Caco-2 (cell line): ENCODE results near the gene PNLIPRP3. TPM values are rescaled to one million over a fixed set of nuclear protein-coding genes. Genes with fewer than 3 reads are reported as not detected.

ENCODE experiments used
- BruUV-seq: library from RNA; stranded (reverse); fragments of 400-500 nt; replicated peaks from 2 replicates; lab custom pipeline; 2021; lab: Mats Ljungman, UMichigan
- CTCF ChIA-PET: fragments of 300-600 bp; sonication (Branson Sonifier 250); formaldehyde crosslinking; loops from one replicate; lab custom pipeline; 2022; ENCODE audit warnings: antibody characterized with exemption; lab: Charles Lee
- POLR2A ChIA-PET: fragments of 300-600 bp; sonication (Branson Sonifier 250); formaldehyde crosslinking; loops from one replicate; lab custom pipeline; 2022; ENCODE audit warnings: antibody characterized with exemption; lab: Charles Lee
- DNase-seq, 2 experiments: peaks; one replicate each; pipeline versions ENCODE4 v3.0.0 to v3.0.0-alpha.2; 2020 to 2022
- H3K27me3 ChIP-seq: replicated peaks from 2 replicates; pipeline ENCODE4 v1.6.0; 2011; ENCODE audit warnings: low read length; ENCODE audit not compliant: control insufficient read depth, insufficient read depth
- H3K36me3 ChIP-seq: 2 replicates; pipeline ENCODE4 v1.5.1; 2011; ENCODE audit warnings: low read length; ENCODE audit not compliant: control insufficient read depth, insufficient read depth
- H3K4me1 ChIP-seq: fragments of 250-450 bp; sonication (Bioruptor Pico); 2 replicates; pipeline ENCODE4 v1.5.1; 2020; ENCODE audit warnings: mild to moderate bottlenecking
- H3K4me3 ChIP-seq: 2 replicates; pipeline ENCODE4 v1.5.1; 2011; ENCODE audit warnings: low read depth, mild to moderate bottlenecking, control low read depth, low read length
- H3K9me3 ChIP-seq: fragments of 250-450 bp; sonication (Bioruptor Pico); 2 replicates; pipeline ENCODE4 v1.5.1; 2020; ENCODE audit warnings: mild to moderate bottlenecking, moderate library complexity
- H3K27ac Mint-ChIP-seq: one replicate; pipeline ENCODE4 v1.8.0; 2022; ENCODE audit warnings: mixed read lengths; ENCODE audit not compliant: unreplicated experiment
- H3K27me3 Mint-ChIP-seq: one replicate; pipeline ENCODE4 v1.8.0; 2022; ENCODE audit warnings: mixed read lengths; ENCODE audit not compliant: insufficient read depth, unreplicated experiment
- H3K36me3 Mint-ChIP-seq: one replicate; pipeline ENCODE4 v1.8.0; 2022; ENCODE audit warnings: mild to moderate bottlenecking, mixed read lengths; ENCODE audit not compliant: insufficient read depth, unreplicated experiment
- H3K4me1 Mint-ChIP-seq: one replicate; pipeline ENCODE4 v1.8.0; 2022; ENCODE audit warnings: low read depth, mixed read lengths; ENCODE audit not compliant: unreplicated experiment
- H3K4me3 Mint-ChIP-seq: one replicate; pipeline ENCODE4 v1.8.0; 2022; ENCODE audit warnings: mild to moderate bottlenecking, moderate library complexity, mixed read lengths; ENCODE audit not compliant: unreplicated experiment
- H3K9me3 Mint-ChIP-seq: one replicate; pipeline ENCODE4 v1.8.0; 2022; ENCODE audit warnings: mixed read lengths; ENCODE audit not compliant: unreplicated experiment
- intact Hi-C: fragments of 100-400 bp; cut with micrococcal nuclease; formaldehyde crosslinking; loops from one replicate; pipeline ENCODE4 v1.10.0; 2022; ENCODE audit not compliant: unreplicated experiment
- total RNA-seq: library from RNA; stranded (reverse); gene quantifications from 2 replicates; pipeline ENCODE4 v1.2.3, GENCODE V29; 2022
- TF ChIP-seq, protein P1 (sequence below), 2 experiments: fragments of 200-600 bp in 1 of 2; IDR thresholded peaks; 1 replicate in 1 of 2; 2 replicates in 1 of 2; pipeline versions ENCODE4 v1.5.1 to v1.8.0; 2011 to 2022; ENCODE audit warnings: antibody characterized with exemption in 1 of 2, control low read depth in 1 of 2, inconsistent platforms in 1 of 2, low read depth in 1 of 2, low read length in 1 of 2, mild to moderate bottlenecking in 1 of 2, moderate library complexity in 1 of 2; ENCODE audit not compliant: insufficient read depth in 1 of 2, severe bottlenecking in 1 of 2, unreplicated experiment in 1 of 2

PNLIPRP3 gene
- total RNA-seq, 1 experiment from 2014 or later = not detected

DNA sequence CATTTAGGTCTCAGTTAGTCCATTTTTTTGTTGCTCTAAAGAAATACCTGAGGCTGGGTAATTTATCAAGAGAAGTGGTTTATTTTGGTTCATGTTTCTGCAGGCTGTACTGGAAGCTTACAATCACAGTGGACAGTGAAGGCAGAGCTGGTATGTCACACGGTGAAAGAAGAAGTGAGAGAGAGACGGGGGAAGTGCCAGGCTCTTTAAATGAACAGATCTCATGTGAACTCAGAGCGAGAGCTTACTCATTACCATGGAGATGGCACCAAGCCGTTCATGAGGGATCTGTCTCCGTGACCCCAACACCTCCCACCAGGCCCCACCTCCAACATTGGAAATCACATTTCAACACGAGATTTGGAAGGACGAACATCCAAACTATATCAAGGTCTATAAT is 18.9 kb upstream of the PNLIPRP3 start:
- no peaks in the 10 kb centered on the region for H3K9me3 ChIP-seq
- intact Hi-C loops = no loop called here
- no peak overlapping the region for H3K4me3 ChIP-seq
- H3K27ac Mint-ChIP-seq = no peak overlapping the region
- no peaks in the 10 kb centered on the region for H3K4me1 Mint-ChIP-seq
- no peak for DNase-seq
- POLR2A ChIA-PET = no interaction called here
- H3K9me3 Mint-ChIP-seq = no peaks in the 10 kb centered on the region
- H3K4me3 Mint-ChIP-seq = no peak overlapping the region
- no peaks in the 10 kb centered on the region for H3K4me1 ChIP-seq
- H3K36me3 ChIP-seq = no peaks in the 10 kb centered on the region
- H3K27me3 Mint-ChIP-seq = peaks cover 14% of the 10 kb centered on the region
- CTCF ChIA-PET = no interaction called here
- H3K36me3 Mint-ChIP-seq = no peaks in the 10 kb centered on the region
- no peaks in the 10 kb centered on the region for H3K27me3 ChIP-seq
- TF ChIP-seq, protein P1, sequence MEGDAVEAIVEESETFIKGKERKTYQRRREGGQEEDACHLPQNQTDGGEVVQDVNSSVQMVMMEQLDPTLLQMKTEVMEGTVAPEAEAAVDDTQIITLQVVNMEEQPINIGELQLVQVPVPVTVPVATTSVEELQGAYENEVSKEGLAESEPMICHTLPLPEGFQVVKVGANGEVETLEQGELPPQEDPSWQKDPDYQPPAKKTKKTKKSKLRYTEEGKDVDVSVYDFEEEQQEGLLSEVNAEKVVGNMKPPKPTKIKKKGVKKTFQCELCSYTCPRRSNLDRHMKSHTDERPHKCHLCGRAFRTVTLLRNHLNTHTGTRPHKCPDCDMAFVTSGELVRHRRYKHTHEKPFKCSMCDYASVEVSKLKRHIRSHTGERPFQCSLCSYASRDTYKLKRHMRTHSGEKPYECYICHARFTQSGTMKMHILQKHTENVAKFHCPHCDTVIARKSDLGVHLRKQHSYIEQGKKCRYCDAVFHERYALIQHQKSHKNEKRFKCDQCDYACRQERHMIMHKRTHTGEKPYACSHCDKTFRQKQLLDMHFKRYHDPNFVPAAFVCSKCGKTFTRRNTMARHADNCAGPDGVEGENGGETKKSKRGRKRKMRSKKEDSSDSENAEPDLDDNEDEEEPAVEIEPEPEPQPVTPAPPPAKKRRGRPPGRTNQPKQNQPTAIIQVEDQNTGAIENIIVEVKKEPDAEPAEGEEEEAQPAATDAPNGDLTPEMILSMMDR (IDR thresholded peaks at IDR 0.05; ENCODE audit: insufficient read depth in 1 of 2, low read depth in 1 of 2, low read length in 1 of 2, severe bottlenecking in 1 of 2, unreplicated experiment in 1 of 2) = no peak
- no TSS peak for BruUV-seq

GRCh38 chr10:116410351-116410750 is 17.3 kb upstream of the PNLIPRP3 start:
- H3K27ac Mint-ChIP-seq = no peak overlapping the region
- no peaks in the 10 kb centered on the region for H3K9me3 Mint-ChIP-seq
- no peak overlapping the region for H3K4me3 ChIP-seq
- H3K27me3 ChIP-seq = no peaks in the 10 kb centered on the region
- H3K27me3 Mint-ChIP-seq = peaks cover 12% of the 10 kb centered on the region
- intact Hi-C loops = no loop called here
- no peaks in the 10 kb centered on the region for H3K4me1 ChIP-seq
- no peaks in the 10 kb centered on the region for H3K9me3 ChIP-seq
- BruUV-seq = no TSS peak
- POLR2A ChIA-PET = no interaction called here
- CTCF ChIA-PET = no interaction called here
- H3K4me3 Mint-ChIP-seq = no peak overlapping the region
- no peak for DNase-seq
- H3K4me1 Mint-ChIP-seq = no peaks in the 10 kb centered on the region
- H3K36me3 ChIP-seq = no peaks in the 10 kb centered on the region
- TF ChIP-seq, protein P1 (IDR thresholded peaks at IDR 0.05; ENCODE audit: insufficient read depth in 1 of 2, low read depth in 1 of 2, low read length in 1 of 2, severe bottlenecking in 1 of 2, unreplicated experiment in 1 of 2) = no peak
- no peaks in the 10 kb centered on the region for H3K36me3 Mint-ChIP-seq

GRCh38 chr10:116417821-116418220 is 9.8 kb upstream of the PNLIPRP3 start:
- H3K4me3 ChIP-seq = no peak overlapping the region
- DNase-seq = no peak
- no peaks in the 10 kb centered on the region for H3K9me3 ChIP-seq
- ChIA-PET CTCF (no interaction called here), POLR2A (no interaction called here)
- H3K36me3 Mint-ChIP-seq = no peaks in the 10 kb centered on the region
- H3K4me1 Mint-ChIP-seq = no peaks in the 10 kb centered on the region
- intact Hi-C loops = no loop called here
- no peaks in the 10 kb centered on the region for H3K4me1 ChIP-seq
- BruUV-seq = no TSS peak
- H3K27ac Mint-ChIP-seq = no peak overlapping the region
- H3K27me3 ChIP-seq = no peaks in the 10 kb centered on the region
- H3K9me3 Mint-ChIP-seq = no peaks in the 10 kb centered on the region
- H3K27me3 Mint-ChIP-seq = peaks cover 9% of the 10 kb centered on the region
- no peak overlapping the region for H3K4me3 Mint-ChIP-seq
- TF ChIP-seq, protein P1 (IDR thresholded peaks at IDR 0.05; ENCODE audit: insufficient read depth in 1 of 2, low read depth in 1 of 2, low read length in 1 of 2, severe bottlenecking in 1 of 2, unreplicated experiment in 1 of 2) = no peak
- H3K36me3 ChIP-seq = no peaks in the 10 kb centered on the region
